Lung (tissue), 12 donors: Measurements from ENCODE around the gene TEX2. TPM values are rescaled to one million over a fixed set of nuclear protein-coding genes. Genes with fewer than 3 reads are reported as not detected.
"Not testable (repeated sequence)": the region's sequence is repeated elsewhere in the genome, so short reads cannot be mapped to it uniquely, and the experiment has no call there.

Experiments
- ATAC-seq: fragments of 200-7000 bp; cut with Tn5 transposase; one replicate; pipeline ENCODE4 v1.9.1; 2020; ENCODE audit warnings: moderate number of reproducible peaks; ENCODE audit not compliant: insufficient read depth, low FRiP score
- DNase-seq, 3 donors: peaks; one replicate each; pipeline ENCODE4 v3.0.0-alpha.2; 2013 to 2017
- H3K27ac ChIP-seq, 2 donors: one replicate each; pipeline ENCODE4 v1.5.1; 2013; ENCODE audit warnings: mild to moderate bottlenecking in 2 of 2, moderate library complexity in 2 of 2, control low read depth in 1 of 2, inconsistent platforms in 1 of 2, low read depth in 1 of 2, low read length in 1 of 2
- H3K27me3 ChIP-seq, 3 donors: one replicate each; pipeline ENCODE4 v1.5.1; 2013; ENCODE audit warnings: low read length in 2 of 3; ENCODE audit not compliant: control insufficient read depth in 3 of 3, insufficient read depth in 3 of 3
- H3K36me3 ChIP-seq, 4 donors: one replicate each; pipeline ENCODE4 v1.5.1; 2013; ENCODE audit warnings: low read length in 4 of 4, mild to moderate bottlenecking in 1 of 4, moderate library complexity in 1 of 4; ENCODE audit not compliant: control insufficient read depth in 4 of 4, insufficient read depth in 4 of 4
- H3K4me1 ChIP-seq, 5 donors: one replicate each; pipeline ENCODE4 v1.5.1; 2013; ENCODE audit warnings: low read length in 5 of 5, mild to moderate bottlenecking in 2 of 5, moderate library complexity in 1 of 5; ENCODE audit not compliant: control insufficient read depth in 5 of 5, insufficient read depth in 5 of 5
- H3K4me3 ChIP-seq: one replicate; pipeline ENCODE4 v1.5.1; 2013; ENCODE audit warnings: mild to moderate bottlenecking, control low read depth, moderate library complexity
- H3K9ac ChIP-seq, 2 donors: one replicate each; pipeline ENCODE4 v1.5.1; 2013; ENCODE audit warnings: low read length in 2 of 2, control low read depth in 1 of 2; ENCODE audit not compliant: insufficient read depth in 1 of 2
- H3K9me3 ChIP-seq, 4 donors: one replicate each; pipeline ENCODE4 v1.5.1; 2013; ENCODE audit warnings: low read length in 3 of 4, mild to moderate bottlenecking in 1 of 4, moderate library complexity in 1 of 4; ENCODE audit not compliant: control insufficient read depth in 4 of 4, insufficient read depth in 3 of 4
- WGBS, 2 donors: extraction: QIAGEN DNeasy Blood & Tissue Kit; methylation state at CpG; one replicate each; pipeline ENCODE4 v1.1.7; 2013; 5-methylcytosine and 5-hydroxymethylcytosine counted together
- polyA plus RNA-seq, 2 donors: library from polyadenylated mRNA; stranded (reverse); fragments of 200-250 nt; gene quantifications; one replicate each; pipeline ENCODE4 v1.2.1, GENCODE V29; 2013
- total RNA-seq, 2 donors: library from RNA; depleted of rRNA in 1 of 2; stranded (reverse); fragments of >200 nt in 1 of 2; gene quantifications; one replicate each; pipeline ENCODE4 v1.2.1, GENCODE V29; 2014 to 2021
- TF ChIP-seq, protein P1 (sequence below): IDR thresholded peaks from 2 replicates; pipeline ENCODE4 v1.5.1; 2012; ENCODE audit warnings: mild to moderate bottlenecking; ENCODE audit errors: control extremely low read depth, extremely low read depth
- donor health status: control.
- donor health status: control.
- donor health status: Bipolar disorder and iron deficiency.
- donor health status: healthy.
- donor health status: DM: yes; HTN: yes; CAD: no.

The TEX2 gene
- total and polyA plus RNA-seq, 4 donors = 10.0 to 42.8 (median 28.8) TPM

DNA sequence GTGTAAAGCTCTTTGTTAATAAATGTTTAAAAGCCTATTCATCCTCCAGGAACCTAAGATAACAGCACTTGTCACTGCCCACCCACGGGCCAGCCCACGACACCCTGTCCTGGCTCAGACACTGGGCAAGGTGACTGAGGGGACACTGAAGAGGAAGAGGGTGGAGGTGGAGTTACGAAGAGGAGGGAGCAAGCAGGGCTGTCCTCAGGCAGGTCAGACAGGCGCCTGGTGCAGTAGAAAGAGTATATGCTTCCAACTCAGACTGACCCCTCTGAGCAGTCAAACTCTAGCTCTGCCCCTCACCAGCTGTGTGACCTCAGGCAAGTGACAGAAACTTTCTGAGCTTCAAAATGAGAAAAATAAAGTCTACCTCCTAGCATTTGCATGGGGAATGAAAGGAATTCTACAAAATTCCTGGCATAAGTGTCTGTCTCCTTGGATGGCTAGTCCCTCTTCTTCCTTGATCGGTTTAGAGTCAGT, 22.8 kb downstream of the TEX2 start:
- DNase-seq = peak; percentile 20 to 31 (median 21)
- H3K4me3 ChIP-seq = no peak overlapping the region
- peaks cover 7 to 17% (median 14%) of the 10 kb centered on the region in 5 donors for H3K4me1 ChIP-seq
- peak; percentile 53 for ATAC-seq
- H3K9ac ChIP-seq = no peak overlapping the region
- TF ChIP-seq, protein P1, sequence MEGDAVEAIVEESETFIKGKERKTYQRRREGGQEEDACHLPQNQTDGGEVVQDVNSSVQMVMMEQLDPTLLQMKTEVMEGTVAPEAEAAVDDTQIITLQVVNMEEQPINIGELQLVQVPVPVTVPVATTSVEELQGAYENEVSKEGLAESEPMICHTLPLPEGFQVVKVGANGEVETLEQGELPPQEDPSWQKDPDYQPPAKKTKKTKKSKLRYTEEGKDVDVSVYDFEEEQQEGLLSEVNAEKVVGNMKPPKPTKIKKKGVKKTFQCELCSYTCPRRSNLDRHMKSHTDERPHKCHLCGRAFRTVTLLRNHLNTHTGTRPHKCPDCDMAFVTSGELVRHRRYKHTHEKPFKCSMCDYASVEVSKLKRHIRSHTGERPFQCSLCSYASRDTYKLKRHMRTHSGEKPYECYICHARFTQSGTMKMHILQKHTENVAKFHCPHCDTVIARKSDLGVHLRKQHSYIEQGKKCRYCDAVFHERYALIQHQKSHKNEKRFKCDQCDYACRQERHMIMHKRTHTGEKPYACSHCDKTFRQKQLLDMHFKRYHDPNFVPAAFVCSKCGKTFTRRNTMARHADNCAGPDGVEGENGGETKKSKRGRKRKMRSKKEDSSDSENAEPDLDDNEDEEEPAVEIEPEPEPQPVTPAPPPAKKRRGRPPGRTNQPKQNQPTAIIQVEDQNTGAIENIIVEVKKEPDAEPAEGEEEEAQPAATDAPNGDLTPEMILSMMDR = no peak
- 20 to 23% methylated on average over 5 of the region's 5 CpGs for WGBS, 2 donors
- no peaks in the 10 kb centered on the region for H3K36me3 ChIP-seq
- peak overlapping the region; percentile 61 to 65 for H3K27ac ChIP-seq
- no peaks in the 10 kb centered on the region for H3K27me3 ChIP-seq
- H3K9me3 ChIP-seq = no peaks in the 10 kb centered on the region

DNA sequence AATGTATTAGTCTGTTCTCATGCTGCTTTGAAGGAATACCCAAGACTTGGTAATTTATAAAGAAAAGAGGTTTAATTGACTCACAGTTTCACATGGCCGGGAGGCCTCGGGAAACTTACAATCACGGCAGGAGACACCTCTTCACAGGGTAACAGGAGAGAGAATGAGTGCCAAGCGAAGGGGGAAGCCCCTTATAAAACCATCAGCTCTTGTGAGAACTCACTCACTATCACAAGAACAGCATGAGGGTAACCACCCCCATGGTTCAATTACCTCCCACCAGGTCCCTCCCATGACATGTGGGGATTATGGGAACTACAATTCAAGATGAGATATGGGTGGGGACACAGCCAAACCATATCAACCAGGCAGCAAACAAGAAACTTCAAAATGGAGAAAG, 24.6 kb downstream of the TEX2 start:
- not testable (repeated sequence) for H3K36me3 ChIP-seq

DNA sequence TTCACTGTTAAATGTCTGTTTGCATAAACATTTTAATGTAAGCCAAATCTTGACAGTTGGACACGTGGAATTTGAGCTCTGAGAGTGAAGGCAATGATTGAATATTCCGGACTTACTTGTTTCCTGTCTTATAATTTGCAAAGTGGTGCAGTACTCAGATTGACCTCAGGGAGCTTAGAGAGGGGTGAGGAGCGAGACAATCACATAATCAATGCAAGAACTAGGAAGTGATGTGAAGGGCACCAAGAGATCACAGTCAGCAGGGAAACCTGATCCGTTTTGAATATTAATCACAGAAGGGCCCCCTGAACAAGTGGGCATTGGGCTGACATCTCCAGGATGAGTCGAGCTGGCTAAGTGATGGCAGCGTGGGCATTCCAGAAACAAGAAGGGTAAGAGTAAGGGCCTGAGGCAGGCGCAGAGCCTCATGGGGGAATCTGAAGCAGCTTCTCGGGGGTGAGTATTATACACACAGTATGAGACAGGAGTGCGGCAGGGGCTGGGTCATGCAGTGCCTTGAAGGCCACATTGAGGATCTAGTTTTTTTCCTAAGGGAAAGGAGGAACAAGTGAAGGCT, 26.1 kb downstream of the TEX2 start:
- no peak overlapping the region for H3K27ac ChIP-seq
- H3K4me3 ChIP-seq = no peak overlapping the region
- H3K4me1 ChIP-seq = peaks cover 6 to 19% (median 15%) of the 10 kb centered on the region in 5 donors
- TF ChIP-seq, protein P1 = no peak
- no peak overlapping the region for H3K9ac ChIP-seq
- 80 to 84% methylated on average over 9 of the region's 9 CpGs for WGBS, 2 donors
- H3K9me3 ChIP-seq = no peaks in the 10 kb centered on the region
- DNase-seq (no peak), ATAC-seq (no peak)
- H3K27me3 ChIP-seq = no peaks in the 10 kb centered on the region
- H3K36me3 ChIP-seq = no peaks in the 10 kb centered on the region

More for the DNA sequence above, 24.6 kb downstream of the TEX2 start:
- not testable (repeated sequence) for H3K27ac ChIP-seq, H3K4me3 ChIP-seq, H3K27me3 ChIP-seq, H3K9me3 ChIP-seq, DNase-seq, H3K9ac ChIP-seq, ATAC-seq
- WGBS, 2 donors = 83 to 96% methylated on average over 4 of the region's 4 CpGs
- peaks cover 6 to 17% (median 14%) of the 10 kb centered on the region in 5 donors for H3K4me1 ChIP-seq

DNA sequence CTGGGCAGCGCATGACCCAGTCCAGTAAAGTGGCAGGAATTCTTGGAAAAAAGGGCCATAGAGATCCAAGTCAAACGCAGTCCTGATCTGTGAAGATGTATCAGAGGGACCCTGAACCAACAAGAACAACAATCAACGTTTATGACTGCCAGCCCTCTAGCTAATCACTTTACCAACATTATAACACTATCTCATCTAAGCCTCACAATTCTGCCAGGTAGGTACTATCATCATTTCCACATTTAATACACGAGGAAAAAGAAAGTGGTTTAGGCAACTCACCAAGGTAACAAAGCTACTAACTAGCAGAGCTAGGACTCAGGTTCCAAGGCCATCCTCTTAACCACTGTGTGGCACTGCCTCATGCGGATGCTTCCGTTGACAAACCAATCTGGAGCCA, 28.1 kb downstream of the TEX2 start:
- H3K4me1 ChIP-seq = peaks cover 6 to 18% (median 13%) of the 10 kb centered on the region in 5 donors
- DNase-seq = no peak
- WGBS, 2 donors = 92% methylated on average over 6 of the region's 6 CpGs
- TF ChIP-seq, protein P1 = no peak
- no peaks in the 10 kb centered on the region for H3K9me3 ChIP-seq
- no peak overlapping the region for H3K27ac ChIP-seq
- no peak for ATAC-seq
- H3K4me3 ChIP-seq = no peak overlapping the region
- no peak overlapping the region for H3K9ac ChIP-seq
- no peaks in the 10 kb centered on the region for H3K27me3 ChIP-seq
- no peaks in the 10 kb centered on the region for H3K36me3 ChIP-seq
